Lower lobe of right lung (tissue), 2 donors: ENCODE measurements around the gene GAS6. TPM values are rescaled to one million over a fixed set of nuclear protein-coding genes. Genes with fewer than 3 reads are reported as not detected.

Experiments used
- ATAC-seq, 2 donors: fragments of 200-7000 bp; cut with Tn5 transposase; one replicate each; pipeline ENCODE4 v1.9.1; 2020 to 2022; ENCODE audit warnings: mild to moderate bottlenecking in 2 of 2, moderate library complexity in 2 of 2
- DNase-seq: peaks from one replicate; pipeline ENCODE4 v3.0.0-alpha.2; 2020
- H3K27ac ChIP-seq: fragments of 200-600 bp; one replicate; pipeline ENCODE4 v1.8.0; 2022
- H3K27me3 ChIP-seq: fragments of 200-600 bp; one replicate; pipeline ENCODE4 v1.8.0; 2022; ENCODE audit warnings: low read depth
- H3K36me3 ChIP-seq: fragments of 200-600 bp; one replicate; pipeline ENCODE4 v1.8.0; 2022; ENCODE audit warnings: mild to moderate bottlenecking
- H3K4me1 ChIP-seq: fragments of 200-600 bp; one replicate; pipeline ENCODE4 v1.8.0; 2022
- H3K4me3 ChIP-seq: fragments of 200-600 bp; one replicate; pipeline ENCODE4 v1.8.0; 2022; ENCODE audit warnings: mild to moderate bottlenecking
- H3K9me3 ChIP-seq: fragments of 200-600 bp; one replicate; pipeline ENCODE4 v1.8.0; 2022
- intact Hi-C: fragments of 100-400 bp; cut with DNase I; formaldehyde crosslinking; loops from one replicate; pipeline ENCODE4 v1.11.0; 2022
- total RNA-seq: library from RNA; stranded (reverse); fragmentation: NEBNext Ultra II Directional; extraction: Animal tissue kit (Norgen Biotek cat#: 25700); gene quantifications from one replicate; pipeline ENCODE4 v1.2.1, GENCODE V29; 2021
- TF ChIP-seq, protein P1 (sequence below): fragments of 200-600 bp; IDR thresholded peaks from one replicate; pipeline ENCODE4 v1.8.0; 2022; ENCODE audit warnings: antibody characterized with exemption, mild to moderate bottlenecking
- donor health status: DM: no; HTN: yes; CAD: no; lungs with severe emphysema.

Gene GAS6
- total RNA-seq, 1 donor from 2014 or later: 111 TPM

DNA sequence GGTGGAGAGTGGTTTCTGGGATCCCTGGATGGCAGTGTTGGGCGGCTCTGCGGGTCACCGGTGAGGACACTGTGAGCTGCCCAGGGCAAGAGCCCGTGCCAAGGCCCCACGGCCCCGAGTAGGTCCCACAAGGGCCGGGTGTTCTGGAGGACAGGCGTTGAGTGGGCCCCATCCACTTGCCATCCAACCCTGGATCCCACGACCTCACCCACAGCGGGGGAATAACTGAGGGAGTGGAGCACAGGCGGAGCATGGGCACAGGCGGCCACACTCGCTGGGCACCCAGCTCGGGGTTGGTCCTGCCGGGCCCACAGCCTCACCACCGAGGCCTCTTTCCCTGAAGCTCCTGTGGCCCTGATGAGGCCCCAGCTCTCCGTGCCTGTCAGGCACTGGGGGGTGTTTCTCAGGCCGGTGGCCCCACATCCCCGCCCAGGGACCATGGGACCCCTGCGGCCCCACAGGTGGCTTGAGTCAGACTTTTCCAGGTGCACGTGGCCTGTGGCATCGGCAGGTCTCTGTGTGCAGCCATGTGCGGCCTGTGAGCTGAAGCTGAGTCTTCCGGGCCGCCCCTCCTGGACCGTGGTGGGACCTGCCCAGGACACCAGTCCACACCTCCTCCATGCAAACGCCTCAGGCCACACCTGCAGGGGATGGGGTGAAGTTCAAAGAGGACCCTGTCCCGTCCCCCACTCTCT is 88.3 kb downstream of the GAS6 start:
- Histone ChIP-seq H3K4me1 (no peaks in the 10 kb centered on the region), H3K4me3 (no peak overlapping the region), H3K36me3 (no peaks in the 10 kb centered on the region), H3K27ac (no peak overlapping the region), H3K9me3 (no peaks in the 10 kb centered on the region), H3K27me3 (peaks cover 16% of the 10 kb centered on the region)
- TF ChIP-seq, protein P1, sequence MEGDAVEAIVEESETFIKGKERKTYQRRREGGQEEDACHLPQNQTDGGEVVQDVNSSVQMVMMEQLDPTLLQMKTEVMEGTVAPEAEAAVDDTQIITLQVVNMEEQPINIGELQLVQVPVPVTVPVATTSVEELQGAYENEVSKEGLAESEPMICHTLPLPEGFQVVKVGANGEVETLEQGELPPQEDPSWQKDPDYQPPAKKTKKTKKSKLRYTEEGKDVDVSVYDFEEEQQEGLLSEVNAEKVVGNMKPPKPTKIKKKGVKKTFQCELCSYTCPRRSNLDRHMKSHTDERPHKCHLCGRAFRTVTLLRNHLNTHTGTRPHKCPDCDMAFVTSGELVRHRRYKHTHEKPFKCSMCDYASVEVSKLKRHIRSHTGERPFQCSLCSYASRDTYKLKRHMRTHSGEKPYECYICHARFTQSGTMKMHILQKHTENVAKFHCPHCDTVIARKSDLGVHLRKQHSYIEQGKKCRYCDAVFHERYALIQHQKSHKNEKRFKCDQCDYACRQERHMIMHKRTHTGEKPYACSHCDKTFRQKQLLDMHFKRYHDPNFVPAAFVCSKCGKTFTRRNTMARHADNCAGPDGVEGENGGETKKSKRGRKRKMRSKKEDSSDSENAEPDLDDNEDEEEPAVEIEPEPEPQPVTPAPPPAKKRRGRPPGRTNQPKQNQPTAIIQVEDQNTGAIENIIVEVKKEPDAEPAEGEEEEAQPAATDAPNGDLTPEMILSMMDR: no peak
- no peak for DNase-seq
- peak in 1 of 2 donors; percentile 19 for ATAC-seq
- intact Hi-C loops: no loop called here

DNA sequence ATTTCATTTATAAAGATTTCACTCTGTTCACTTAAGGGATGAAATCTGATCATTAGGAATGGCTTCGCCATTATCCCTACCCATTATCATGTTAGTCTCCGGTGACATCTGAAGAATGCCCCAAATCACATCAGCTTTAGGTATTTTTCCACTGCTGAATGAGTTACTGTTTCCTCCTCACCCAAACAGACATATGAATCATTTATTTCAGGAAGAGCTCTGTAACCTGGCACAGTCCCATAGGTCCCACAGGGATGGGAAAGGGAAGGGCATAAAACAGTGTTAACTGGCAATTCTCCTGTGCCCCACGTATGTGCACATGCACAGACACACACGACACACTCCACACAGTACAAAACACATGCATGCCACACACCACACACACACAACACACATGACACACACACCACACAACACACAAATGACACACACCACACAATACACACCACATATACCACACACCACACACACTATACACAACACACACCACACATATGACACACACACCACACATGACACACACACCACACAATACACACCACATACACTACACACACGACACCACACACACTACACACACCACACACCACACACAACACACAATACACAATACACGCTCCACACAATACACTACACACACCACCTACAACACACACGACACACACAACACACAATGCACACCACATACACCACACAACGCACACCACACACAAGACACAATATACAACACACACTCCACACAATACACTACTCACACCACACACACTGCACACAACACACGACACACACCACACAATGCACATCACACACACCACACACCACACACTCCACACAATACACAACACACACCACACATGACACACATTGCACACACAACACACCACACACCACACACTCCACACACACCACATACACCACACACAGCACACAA is 89.4 kb downstream of the GAS6 start:
- Histone ChIP-seq H3K4me1 (no peaks in the 10 kb centered on the region), H3K36me3 (no peaks in the 10 kb centered on the region), H3K27ac (no peak overlapping the region), H3K27me3 (peaks cover 16% of the 10 kb centered on the region), H3K9me3 (no peaks in the 10 kb centered on the region), H3K4me3 (no peak overlapping the region)
- TF ChIP-seq, protein P1: no peak
- intact Hi-C loops: no loop called here
- no peak for DNase-seq
- ATAC-seq: no peak

DNA sequence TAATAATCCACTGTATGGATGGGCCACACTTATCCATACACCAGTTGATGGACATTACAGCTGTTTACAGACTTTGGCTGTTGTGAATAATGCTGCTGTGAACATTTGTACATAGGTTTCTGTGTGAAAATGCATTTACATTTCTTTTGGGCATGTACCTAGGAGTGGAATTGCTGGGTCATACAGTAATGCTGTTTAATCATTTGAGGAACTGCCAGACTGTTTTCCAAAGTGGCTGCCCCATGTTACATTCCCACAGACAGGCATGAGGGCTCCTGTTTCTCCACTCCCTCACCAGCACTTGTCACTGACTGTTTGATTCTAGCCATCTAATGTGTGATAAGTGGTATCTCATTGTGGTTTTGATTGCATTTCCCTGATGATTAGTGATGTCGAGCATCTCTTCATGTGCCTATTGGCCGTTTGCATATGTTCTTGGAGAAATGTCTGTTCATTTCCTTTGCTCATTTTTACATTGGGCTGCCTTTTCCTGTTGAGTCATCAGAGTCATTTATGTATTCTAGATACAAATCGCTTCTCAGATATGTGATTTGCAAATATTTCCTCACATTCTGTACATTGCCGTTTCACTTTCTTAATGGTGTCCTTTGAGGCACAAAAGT is 92.1 kb downstream of the GAS6 start:
- Histone ChIP-seq H3K27ac (peak overlapping the region; percentile 31), H3K4me1 (no peaks in the 10 kb centered on the region), H3K9me3 (no peaks in the 10 kb centered on the region), H3K36me3 (peaks cover under 1% of the 10 kb centered on the region), H3K4me3 (no peak overlapping the region), H3K27me3 (peaks cover 11% of the 10 kb centered on the region)
- ATAC-seq (no peak), DNase-seq (no peak)
- TF ChIP-seq, protein P1: no peak
- intact Hi-C loops: no loop called here

DNA sequence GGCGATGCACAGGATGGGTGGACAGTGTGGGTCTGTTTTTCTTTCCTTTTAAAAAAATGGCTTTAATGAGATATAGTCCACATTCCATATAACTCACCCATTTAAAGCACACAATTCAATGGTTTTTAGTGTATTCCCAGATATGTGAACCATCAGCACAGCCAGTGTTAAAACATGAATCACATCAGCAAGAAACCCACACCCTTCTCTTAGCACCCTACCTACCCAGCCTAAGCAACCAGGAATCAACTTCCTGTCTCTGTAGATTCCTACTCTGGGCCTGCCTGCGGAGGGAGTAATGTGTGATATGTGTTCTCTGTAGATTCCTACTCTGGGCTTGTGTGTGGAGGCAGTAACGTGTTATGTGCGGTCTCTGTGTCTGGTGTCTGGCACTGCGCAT is 92.9 kb downstream of the GAS6 start:
- intact Hi-C loops: no loop called here
- DNase-seq (no peak), ATAC-seq (no peak)
- Histone ChIP-seq H3K4me1 (no peaks in the 10 kb centered on the region), H3K27me3 (peaks cover 4% of the 10 kb centered on the region), H3K36me3 (peaks cover 6% of the 10 kb centered on the region), H3K9me3 (no peaks in the 10 kb centered on the region), H3K4me3 (no peak overlapping the region), H3K27ac (no peak overlapping the region)
- TF ChIP-seq, protein P1: no peak

Other genes starting within 250 kb of the GAS6 start
- gene ATP4B, start 205.9 kb downstream of the GAS6 start, total RNA-seq: not detected
- not detected for gene GRK1, start 196.9 kb downstream of the GAS6 start, total RNA-seq
- gene TMEM255B, start 104.8 kb downstream of the GAS6 start, total RNA-seq: 21.5 TPM
- 14.0 TPM for gene C13orf46, start 110.0 kb upstream of the GAS6 start, total RNA-seq